ENCODE data around the gene ETFRF1.

Gene ETFRF1

DNA sequence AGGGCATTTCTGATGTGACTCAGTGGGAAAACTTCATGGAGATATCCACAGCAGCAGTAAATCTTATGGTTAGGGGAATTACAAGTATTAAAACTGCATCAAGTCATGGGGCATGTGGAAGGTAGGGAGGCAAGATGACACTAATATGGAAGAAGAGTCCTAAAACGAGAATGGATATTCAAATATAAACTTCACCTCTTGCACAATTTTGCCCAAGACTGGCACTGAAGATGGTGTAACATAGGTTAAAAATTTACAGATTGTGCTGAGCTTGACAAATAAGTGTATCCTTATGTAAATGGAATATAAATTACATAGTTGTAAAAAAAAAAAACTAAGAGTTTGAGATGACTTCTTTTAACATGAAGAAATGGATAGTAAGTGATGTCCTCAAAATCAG lies 12.8 kb downstream of the ETFRF1 start:
- TF ChIP-seq CTCF (IDR thresholded peaks at IDR 0.05; ENCODE audit: insufficient read depth, low read depth, low read length, missing control alignments) = no peak
- DNase-seq (ENCODE audit: low read depth) = no peak

DNA sequence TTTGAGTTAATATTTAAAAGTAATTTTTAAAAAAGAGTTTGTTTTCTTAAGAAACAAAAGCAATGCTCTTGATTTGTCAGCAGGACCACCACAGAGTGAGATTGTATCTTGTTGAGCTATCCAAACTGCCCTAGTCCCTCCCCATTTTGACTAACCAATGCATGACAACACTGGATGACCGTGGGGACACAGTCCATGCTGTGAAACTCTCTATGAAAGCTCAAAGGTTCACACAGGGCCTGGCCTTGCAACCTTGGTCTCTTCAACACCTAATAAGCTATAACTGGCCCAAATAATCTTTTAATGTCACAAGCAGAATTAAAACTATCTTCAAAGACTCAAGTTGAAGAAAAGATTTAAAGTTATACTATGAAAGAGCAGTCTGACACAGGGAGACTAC lies 13.5 kb downstream of the ETFRF1 start:
- no peak for TF ChIP-seq CTCF (IDR thresholded peaks at IDR 0.05; ENCODE audit: insufficient read depth, low read depth, low read length, missing control alignments)
- H3K4me3 ChIP-seq (ENCODE audit: low read length) = no peak overlapping the region
- no peak for DNase-seq (ENCODE audit: low read depth)

More for the DNA sequence above, 12.8 kb downstream of the ETFRF1 start:
- H3K4me3 ChIP-seq (ENCODE audit: low read length) = no peak overlapping the region

DNA sequence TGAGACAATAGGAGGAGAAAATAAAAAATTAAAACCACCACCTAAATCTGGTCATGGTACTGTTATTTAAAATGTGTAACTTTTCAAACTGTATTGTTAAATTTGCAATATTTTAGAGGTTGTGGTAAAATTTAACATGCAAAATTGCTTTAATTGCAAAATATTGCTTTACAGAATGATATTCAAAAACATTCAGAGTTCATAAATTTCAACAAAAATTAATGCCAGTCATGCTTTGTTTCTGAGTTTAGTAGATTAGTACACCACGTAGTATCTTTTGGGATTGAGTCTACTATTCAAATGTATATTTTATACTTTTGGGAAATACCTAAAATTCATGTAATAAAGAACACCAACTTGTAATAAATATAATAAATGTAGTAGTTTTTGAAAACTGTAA lies 18.3 kb downstream of the ETFRF1 start:
- no peak for TF ChIP-seq CTCF (IDR thresholded peaks at IDR 0.05; ENCODE audit: insufficient read depth, low read depth, low read length, missing control alignments)
- no peak overlapping the region for H3K4me3 ChIP-seq (ENCODE audit: low read length)
- DNase-seq (ENCODE audit: low read depth) = no peak

- H3K4me3 ChIP-seq (ENCODE audit: low read length) = no peak overlapping the region
- DNase-seq (ENCODE audit: low read depth) = peak; percentile 21
- no peak for TF ChIP-seq CTCF (IDR thresholded peaks at IDR 0.05; ENCODE audit: insufficient read depth, low read depth, low read length, missing control alignments)
Measured at GRCh38 chr12:25236190-25236589, 41.2 kb downstream of the ETFRF1 start.

- H3K4me3 ChIP-seq (ENCODE audit: low read length) = no peak overlapping the region
- DNase-seq (ENCODE audit: low read depth) = no peak
- TF ChIP-seq CTCF (IDR thresholded peaks at IDR 0.05; ENCODE audit: insufficient read depth, low read depth, low read length, missing control alignments) = no peak
Measured at GRCh38 chr12:25236626-25237025, 41.6 kb downstream of the ETFRF1 start.

GRCh38 chr12:25241167-25242020 lies 46.4 kb downstream of the ETFRF1 start:
- no peak overlapping the region for H3K4me3 ChIP-seq (ENCODE audit: low read length)
- peak; percentile 62 for DNase-seq (ENCODE audit: low read depth)
- peak; percentile 55 for TF ChIP-seq CTCF (IDR thresholded peaks at IDR 0.05; ENCODE audit: insufficient read depth, low read depth, low read length, missing control alignments)

Measured in epithelial cell of esophagus (primary cell).